Right atrium auricular region (tissue), 2 donors: ENCODE measurements around the gene TRAPPC2L. TPM values are rescaled to one million over a fixed set of nuclear protein-coding genes. Genes with fewer than 3 reads are reported as not detected.

Source experiments
- DNase-seq: peaks from one replicate; pipeline ENCODE4 v3.0.0-alpha.2; 2019; ENCODE audit warnings: low spot score
- H3K27ac ChIP-seq, 2 donors: fragments of 200-600 bp; sonication (generic); 1 replicate in 1 of 2; 2 replicates in 1 of 2; pipeline ENCODE4 v1.5.1; 2016 to 2019
- H3K27me3 ChIP-seq, 2 donors: fragments of 200-600 bp; sonication (generic); one replicate each; pipeline versions ENCODE4 v1.5.1 to v1.6.0; 2017 to 2019
- H3K36me3 ChIP-seq: fragments of 200-600 bp; sonication (generic); one replicate; pipeline ENCODE4 v1.5.1; 2016
- H3K4me1 ChIP-seq, 2 donors: fragments of 200-600 bp; sonication (generic); one replicate each; pipeline versions ENCODE4 v1.5.1 to v1.6.0; 2017 to 2019
- H3K4me3 ChIP-seq, 2 donors: fragments of 200-600 bp; sonication (generic); 1 replicate in 1 of 2; 2 replicates in 1 of 2; pipeline ENCODE4 v1.5.1; 2017 to 2019; ENCODE audit warnings: mild to moderate bottlenecking in 1 of 2, moderate library complexity in 1 of 2
- H3K9me3 ChIP-seq, 2 donors: fragments of 200-600 bp; sonication (generic); one replicate each; pipeline ENCODE4 v1.5.1; 2019
- CTCF ChIP-seq, 2 donors: fragments of 200-600 bp; sonication (generic); IDR thresholded peaks; one replicate each; pipeline ENCODE4 v1.5.1; 2019; ENCODE audit warnings: antibody characterized with exemption in 2 of 2
- total RNA-seq, 2 donors: library from RNA; depleted of rRNA; stranded (reverse); fragments of >200 nt; gene quantifications; one replicate each; pipeline ENCODE4 v1.1.0, GENCODE V29; 2016

The TRAPPC2L gene
- total RNA-seq, 2 donors from 2014 or later: 30.7 to 33.0 TPM

DNA sequence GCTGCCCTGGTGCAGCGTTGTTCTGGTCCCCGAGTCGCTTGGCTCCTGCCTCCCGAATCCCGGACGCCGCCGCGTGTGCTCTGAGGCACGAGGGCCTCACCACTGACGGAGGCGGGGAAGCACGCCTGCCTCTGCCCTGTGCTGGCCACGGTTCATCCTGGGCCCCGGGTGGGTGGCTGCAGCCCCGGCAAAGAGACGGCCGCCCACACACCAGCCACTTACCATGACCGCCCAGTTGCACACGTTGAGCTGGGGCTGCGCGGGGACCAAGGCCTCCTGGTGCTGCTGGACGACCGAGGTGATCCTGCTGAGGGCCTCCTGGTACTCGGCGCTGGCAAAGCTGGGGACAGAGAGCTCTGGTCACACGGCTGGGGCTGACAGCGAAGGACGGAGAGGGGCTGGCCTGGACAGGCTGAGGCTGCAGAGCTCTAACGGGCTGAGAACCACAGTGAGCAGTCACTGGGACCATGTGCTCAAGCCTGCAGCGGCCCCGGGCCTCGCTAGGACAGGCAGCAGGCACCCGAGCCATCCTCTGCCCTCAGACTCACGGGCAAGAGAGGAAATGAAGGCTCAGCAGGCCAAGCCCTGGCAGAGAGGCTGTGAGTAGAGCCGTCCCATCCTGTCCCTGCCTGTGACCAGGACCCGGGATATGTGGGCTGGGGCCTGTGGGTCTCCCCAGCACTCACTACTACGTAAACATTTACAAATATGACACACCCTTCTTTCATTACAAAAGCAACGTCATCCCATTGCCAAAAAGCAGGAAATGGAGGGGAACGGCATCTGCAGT, 38.9 kb upstream of the TRAPPC2L start:
- DNase-seq: no peak
- Histone ChIP-seq H3K36me3 (peaks cover 12% of the 10 kb centered on the region), H3K4me1 (peaks cover 0 to 6% of the 10 kb centered on the region in 2 donors), H3K27ac (no peak overlapping the region), H3K4me3 (no peak overlapping the region), H3K27me3 (no peaks in the 10 kb centered on the region), H3K9me3 (no peaks in the 10 kb centered on the region)
- TF ChIP-seq CTCF (IDR thresholded peaks at IDR 0.05): no peak

GRCh38 chr16:88818575-88818874, 38.4 kb upstream of the TRAPPC2L start:
- Histone ChIP-seq H3K27ac (no peak overlapping the region), H3K27me3 (no peaks in the 10 kb centered on the region), H3K36me3 (peaks cover 14% of the 10 kb centered on the region), H3K4me1 (peaks cover 0 to under 1% of the 10 kb centered on the region in 2 donors), H3K9me3 (no peaks in the 10 kb centered on the region), H3K4me3 (no peak overlapping the region)
- DNase-seq: no peak
- no peak for TF ChIP-seq CTCF (IDR thresholded peaks at IDR 0.05)

- Histone ChIP-seq H3K27me3 (no peaks in the 10 kb centered on the region), H3K27ac (no peak overlapping the region), H3K4me3 (no peak overlapping the region), H3K9me3 (no peaks in the 10 kb centered on the region), H3K36me3 (peaks cover 16% of the 10 kb centered on the region), H3K4me1 (no peaks in the 10 kb centered on the region)
- TF ChIP-seq CTCF (IDR thresholded peaks at IDR 0.05): no peak
- DNase-seq: no peak
These were observed 37.8 kb upstream of the TRAPPC2L start for GRCh38 chr16:88819126-88819525.

GRCh38 chr16:88820385-88821025, 36.4 kb upstream of the TRAPPC2L start:
- H3K4me3 ChIP-seq: no peak overlapping the region
- H3K4me1 ChIP-seq: no peaks in the 10 kb centered on the region
- H3K27ac ChIP-seq: no peak overlapping the region
- no peak for DNase-seq
- peaks cover 22% of the 10 kb centered on the region for H3K36me3 ChIP-seq
- no peak for TF ChIP-seq CTCF (IDR thresholded peaks at IDR 0.05)
- H3K27me3 ChIP-seq: no peaks in the 10 kb centered on the region
- H3K9me3 ChIP-seq: no peaks in the 10 kb centered on the region

DNA sequence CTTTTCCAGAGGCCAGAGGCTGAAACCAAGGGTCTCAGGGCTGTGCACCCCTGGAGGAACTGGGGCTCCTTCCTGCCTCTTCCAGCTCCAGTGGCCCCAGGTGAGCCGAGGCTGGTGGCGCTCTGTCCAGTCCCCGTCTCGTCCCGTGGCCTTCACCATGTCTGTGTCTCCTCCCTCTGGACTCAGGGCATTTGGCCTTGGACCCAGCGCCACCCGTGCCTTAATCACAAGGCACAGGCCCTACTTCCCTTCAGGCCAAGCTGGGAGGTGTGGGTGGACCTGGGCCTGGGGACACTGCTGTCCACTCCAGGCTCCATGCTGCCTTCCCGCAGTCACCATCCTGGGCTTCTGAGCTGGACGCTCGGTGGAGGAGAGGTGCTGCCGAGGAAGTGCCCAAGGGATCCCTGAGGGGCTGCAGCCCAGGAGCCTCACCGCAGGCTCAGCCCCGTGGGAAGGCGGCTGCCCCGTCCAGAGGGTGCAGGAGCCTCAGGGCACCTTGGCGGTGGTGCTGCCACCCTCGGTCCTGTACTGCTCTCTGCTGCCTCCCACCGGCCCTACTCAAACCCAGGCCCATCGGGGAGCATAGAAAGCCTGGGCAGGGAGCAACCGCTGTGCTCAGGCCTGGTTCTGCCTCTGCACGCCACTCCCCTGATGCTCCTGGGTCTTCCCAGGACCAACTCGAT, 35.6 kb upstream of the TRAPPC2L start:
- Histone ChIP-seq H3K4me1 (no peaks in the 10 kb centered on the region), H3K9me3 (no peaks in the 10 kb centered on the region), H3K4me3 (no peak overlapping the region), H3K27ac (no peak overlapping the region), H3K36me3 (peaks cover 22% of the 10 kb centered on the region), H3K27me3 (no peaks in the 10 kb centered on the region)
- DNase-seq: no peak
- no peak for TF ChIP-seq CTCF (IDR thresholded peaks at IDR 0.05)
